Ishikawa (cell line): ENCODE measurements around the gene ANAPC5.

Experiments
- CEBPB ChIP-seq: IDR thresholded peaks from 2 replicates; pipeline ENCODE4 v1.6.1; 2012
- CREB1 ChIP-seq: IDR thresholded peaks from 2 replicates; pipeline ENCODE4 v1.6.1; 2012; ENCODE audit warnings: low read depth
- EGR1 ChIP-seq: IDR thresholded peaks from 2 replicates; pipeline ENCODE4 v1.6.1; 2012
- EP300 ChIP-seq: IDR thresholded peaks from 2 replicates; pipeline ENCODE4 v1.6.1; 2012; ENCODE audit warnings: borderline replicate concordance
- FOXM1 ChIP-seq: IDR thresholded peaks from 2 replicates; pipeline ENCODE4 v1.6.1; 2012; ENCODE audit warnings: low read depth, borderline replicate concordance
- NFIC ChIP-seq: IDR thresholded peaks from 2 replicates; pipeline ENCODE4 v1.6.1; 2012
- RAD21 ChIP-seq: IDR thresholded peaks from 2 replicates; pipeline ENCODE4 v1.6.1; 2012; ENCODE audit warnings: low read depth
- TAF1 ChIP-seq: IDR thresholded peaks from 2 replicates; pipeline ENCODE4 v1.6.1; 2012; ENCODE audit warnings: low read depth, mild to moderate bottlenecking
- TCF12 ChIP-seq: IDR thresholded peaks from 2 replicates; pipeline ENCODE4 v1.6.1; 2012; ENCODE audit warnings: low read depth
- TEAD4 ChIP-seq: IDR thresholded peaks from 2 replicates; pipeline ENCODE4 v1.6.1; 2012
- YY1 ChIP-seq: IDR thresholded peaks from 2 replicates; pipeline ENCODE4 v1.6.1; 2012; ENCODE audit warnings: low read depth
- ZBTB7A ChIP-seq: IDR thresholded peaks from 2 replicates; pipeline ENCODE4 v1.6.1; 2012; ENCODE audit warnings: low read depth
- TF ChIP-seq, protein P1 (sequence below): IDR thresholded peaks from 2 replicates; pipeline ENCODE4 v1.6.1; 2012; ENCODE audit warnings: low read depth, mild to moderate bottlenecking
- TF ChIP-seq, protein P2 (sequence below): IDR thresholded peaks from 2 replicates; pipeline ENCODE4 v1.6.1; 2012
- TF ChIP-seq, protein P3 (sequence below): IDR thresholded peaks from 2 replicates; pipeline ENCODE4 v1.6.1; 2012

ANAPC5 gene

DNA sequence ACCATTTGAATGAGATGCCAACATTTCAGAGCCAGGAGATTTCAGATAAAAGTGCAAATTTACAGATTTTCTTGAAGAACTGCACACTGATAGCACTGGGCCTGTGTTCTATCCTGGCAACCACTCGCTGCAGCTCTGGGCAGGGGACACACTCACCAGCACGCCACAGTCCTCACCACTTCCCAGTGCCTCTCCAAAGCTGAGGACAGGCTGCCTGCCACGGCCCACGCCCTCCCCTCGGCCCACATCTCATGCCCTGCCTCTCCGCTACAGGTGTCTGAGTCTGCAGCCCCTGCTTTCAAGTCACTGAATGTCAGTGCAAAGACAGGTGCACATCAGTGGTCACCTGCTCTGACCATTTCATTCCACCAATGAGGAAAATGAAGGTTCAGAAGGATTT lies 68.4 kb downstream of the ANAPC5 start:
- TF ChIP-seq CREB1: no peak
- TF ChIP-seq RAD21: no peak
- TF ChIP-seq NFIC: no peak
- no peak for TF ChIP-seq FOXM1
- TF ChIP-seq TAF1: no peak
- no peak for TF ChIP-seq CEBPB
- TF ChIP-seq TEAD4: no peak
- TF ChIP-seq EP300: no peak
- TF ChIP-seq, protein P1, sequence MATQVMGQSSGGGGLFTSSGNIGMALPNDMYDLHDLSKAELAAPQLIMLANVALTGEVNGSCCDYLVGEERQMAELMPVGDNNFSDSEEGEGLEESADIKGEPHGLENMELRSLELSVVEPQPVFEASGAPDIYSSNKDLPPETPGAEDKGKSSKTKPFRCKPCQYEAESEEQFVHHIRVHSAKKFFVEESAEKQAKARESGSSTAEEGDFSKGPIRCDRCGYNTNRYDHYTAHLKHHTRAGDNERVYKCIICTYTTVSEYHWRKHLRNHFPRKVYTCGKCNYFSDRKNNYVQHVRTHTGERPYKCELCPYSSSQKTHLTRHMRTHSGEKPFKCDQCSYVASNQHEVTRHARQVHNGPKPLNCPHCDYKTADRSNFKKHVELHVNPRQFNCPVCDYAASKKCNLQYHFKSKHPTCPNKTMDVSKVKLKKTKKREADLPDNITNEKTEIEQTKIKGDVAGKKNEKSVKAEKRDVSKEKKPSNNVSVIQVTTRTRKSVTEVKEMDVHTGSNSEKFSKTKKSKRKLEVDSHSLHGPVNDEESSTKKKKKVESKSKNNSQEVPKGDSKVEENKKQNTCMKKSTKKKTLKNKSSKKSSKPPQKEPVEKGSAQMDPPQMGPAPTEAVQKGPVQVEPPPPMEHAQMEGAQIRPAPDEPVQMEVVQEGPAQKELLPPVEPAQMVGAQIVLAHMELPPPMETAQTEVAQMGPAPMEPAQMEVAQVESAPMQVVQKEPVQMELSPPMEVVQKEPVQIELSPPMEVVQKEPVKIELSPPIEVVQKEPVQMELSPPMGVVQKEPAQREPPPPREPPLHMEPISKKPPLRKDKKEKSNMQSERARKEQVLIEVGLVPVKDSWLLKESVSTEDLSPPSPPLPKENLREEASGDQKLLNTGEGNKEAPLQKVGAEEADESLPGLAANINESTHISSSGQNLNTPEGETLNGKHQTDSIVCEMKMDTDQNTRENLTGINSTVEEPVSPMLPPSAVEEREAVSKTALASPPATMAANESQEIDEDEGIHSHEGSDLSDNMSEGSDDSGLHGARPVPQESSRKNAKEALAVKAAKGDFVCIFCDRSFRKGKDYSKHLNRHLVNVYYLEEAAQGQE: no peak
- TF ChIP-seq EGR1: no peak
- TF ChIP-seq YY1: no peak
- TF ChIP-seq, protein P2, sequence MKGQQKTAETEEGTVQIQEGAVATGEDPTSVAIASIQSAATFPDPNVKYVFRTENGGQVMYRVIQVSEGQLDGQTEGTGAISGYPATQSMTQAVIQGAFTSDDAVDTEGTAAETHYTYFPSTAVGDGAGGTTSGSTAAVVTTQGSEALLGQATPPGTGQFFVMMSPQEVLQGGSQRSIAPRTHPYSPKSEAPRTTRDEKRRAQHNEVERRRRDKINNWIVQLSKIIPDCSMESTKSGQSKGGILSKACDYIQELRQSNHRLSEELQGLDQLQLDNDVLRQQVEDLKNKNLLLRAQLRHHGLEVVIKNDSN: no peak
- TF ChIP-seq ZBTB7A: no peak
- TF ChIP-seq, protein P3, sequence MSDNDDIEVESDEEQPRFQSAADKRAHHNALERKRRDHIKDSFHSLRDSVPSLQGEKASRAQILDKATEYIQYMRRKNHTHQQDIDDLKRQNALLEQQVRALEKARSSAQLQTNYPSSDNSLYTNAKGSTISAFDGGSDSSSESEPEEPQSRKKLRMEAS: no peak
- no peak for TF ChIP-seq TCF12

DNA sequence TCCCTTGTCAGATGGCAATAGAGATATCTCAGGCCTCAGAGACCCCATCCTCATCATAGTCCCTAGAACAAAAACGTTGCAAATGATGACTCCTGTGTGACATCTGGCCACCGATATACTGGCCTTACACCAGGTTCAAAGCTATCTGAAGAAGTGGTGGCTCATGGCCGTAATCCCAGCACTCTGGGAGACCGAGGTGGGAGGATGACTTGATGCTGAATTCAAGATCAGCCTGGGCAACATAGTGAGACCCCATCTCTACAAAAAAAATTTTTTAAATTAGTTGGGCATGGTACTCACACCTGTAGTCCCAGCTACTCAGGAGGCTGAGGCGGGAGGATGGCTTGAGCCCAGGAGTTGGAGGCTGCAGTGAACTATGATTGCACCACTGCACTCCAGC lies 68.8 kb downstream of the ANAPC5 start:
- no peak for TF ChIP-seq EGR1
- no peak for TF ChIP-seq EP300
- no peak for TF ChIP-seq ZBTB7A
- no peak for TF ChIP-seq TEAD4
- TF ChIP-seq, protein P1: no peak
- TF ChIP-seq NFIC: no peak
- no peak for TF ChIP-seq TCF12
- TF ChIP-seq, protein P2: no peak
- TF ChIP-seq CEBPB: no peak
- TF ChIP-seq, protein P3: no peak
- TF ChIP-seq TAF1: no peak
- no peak for TF ChIP-seq CREB1
- no peak for TF ChIP-seq YY1
- no peak for TF ChIP-seq RAD21
- TF ChIP-seq FOXM1: no peak

DNA sequence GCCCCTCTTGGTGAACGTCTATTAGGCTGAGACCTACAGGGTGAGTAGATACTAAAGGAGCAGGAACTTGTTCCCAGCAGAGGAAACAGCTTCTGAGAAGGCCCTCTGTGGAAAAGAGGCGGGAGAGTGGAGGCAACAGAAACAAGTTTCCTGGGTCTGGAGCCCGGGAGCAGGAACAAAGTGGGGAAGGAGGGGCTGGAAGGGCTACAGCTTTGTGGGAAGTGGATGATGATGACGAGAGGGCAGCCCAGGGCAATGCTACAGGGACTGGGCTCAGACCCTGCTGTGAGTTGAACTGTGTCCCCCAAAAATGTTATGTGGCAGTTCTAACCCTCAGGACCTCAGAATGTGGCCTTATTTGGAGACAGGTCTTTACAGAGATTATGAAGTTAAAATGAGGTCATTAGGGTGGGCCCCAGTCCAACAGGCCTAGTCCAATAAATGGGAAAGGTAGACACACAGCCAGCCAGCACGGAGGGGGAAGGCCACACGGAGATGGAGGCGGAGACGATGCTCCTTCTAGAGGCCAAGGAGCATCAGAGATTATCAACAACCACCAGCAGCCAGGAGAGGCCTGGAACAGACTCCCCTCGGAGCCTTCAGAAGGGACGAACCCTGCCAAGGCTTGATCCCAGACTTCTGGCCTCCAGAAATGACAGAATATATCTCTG lies 70.0 kb downstream of the ANAPC5 start:
- TF ChIP-seq TEAD4 (no peak), TCF12 (no peak), NFIC (no peak), ZBTB7A (no peak), CEBPB (no peak), YY1 (no peak), EGR1 (no peak), CREB1 (no peak), EP300 (no peak)
- TF ChIP-seq, protein P2: no peak
- TF ChIP-seq, protein P3: no peak

DNA sequence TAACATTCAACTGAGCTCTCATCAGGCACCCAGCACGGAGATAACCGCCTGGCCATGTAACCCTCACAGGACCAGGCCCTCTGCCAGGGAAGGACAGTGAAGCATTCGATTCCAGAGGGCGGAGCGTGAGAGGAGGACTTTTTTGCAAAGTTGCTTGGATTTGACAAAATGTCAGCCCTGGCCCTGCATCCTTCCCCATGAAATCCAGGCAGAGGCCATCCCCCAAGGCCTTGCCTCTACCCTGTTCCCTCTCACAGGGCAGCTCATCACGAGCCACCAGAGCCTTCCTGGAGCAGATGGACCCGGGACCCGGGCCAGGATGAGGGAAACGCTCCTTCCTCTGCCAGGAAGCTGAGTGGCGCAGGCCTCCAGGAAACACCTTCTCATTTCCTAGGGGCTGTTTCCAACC lies 72.7 kb downstream of the ANAPC5 start:
- no peak for TF ChIP-seq TEAD4
- no peak for TF ChIP-seq EGR1
- no peak for TF ChIP-seq TAF1
- TF ChIP-seq FOXM1: no peak
- no peak for TF ChIP-seq TCF12
- TF ChIP-seq NFIC: no peak
- TF ChIP-seq, protein P1: no peak
